Fibroblast of skin of back (primary cell): ENCODE measurements around the gene ADGRG7.
A peak's percentile ranks its signal among the peaks of the same experiment; 100 is the strongest.
"Not testable (repeated sequence)": the region's sequence is repeated elsewhere in the genome, so short reads cannot be mapped to it uniquely, and the experiment has no call there.

Experiments used
- DNase-seq: peaks from one replicate; pipeline ENCODE4 v3.0.0-alpha.2; 2013

The ADGRG7 gene

GRCh38 chr3:100650651-100651619 is 41.5 kb downstream of the ADGRG7 start:
- DNase-seq = peak; percentile 77

GRCh38 chr3:100653604-100654294 is 44.3 kb downstream of the ADGRG7 start:
- DNase-seq = no peak

GRCh38 chr3:100656945-100657344 is 47.5 kb downstream of the ADGRG7 start:
- no peak for DNase-seq

GRCh38 chr3:100661294-100661693 is 51.9 kb downstream of the ADGRG7 start:
- not testable (repeated sequence) for DNase-seq

GRCh38 chr3:100662113-100662823 is 52.9 kb downstream of the ADGRG7 start:
- no peak for DNase-seq

GRCh38 chr3:100665230-100665629 is 55.8 kb downstream of the ADGRG7 start:
- DNase-seq = no peak

- not testable (repeated sequence) for DNase-seq
These were observed 57.3 kb downstream of the ADGRG7 start for GRCh38 chr3:100666699-100667098.

GRCh38 chr3:100667316-100667715 is 57.9 kb downstream of the ADGRG7 start:
- DNase-seq = not testable (repeated sequence)

- not testable (repeated sequence) for DNase-seq
These were observed 61.6 kb downstream of the ADGRG7 start for GRCh38 chr3:100670995-100671394.

GRCh38 chr3:100681496-100681895 is 72.1 kb downstream of the ADGRG7 start:
- DNase-seq = no peak

- DNase-seq = peak; percentile 7
These were observed 72.9 kb downstream of the ADGRG7 start for GRCh38 chr3:100682056-100682853.

- no peak for DNase-seq
These were observed 73.7 kb downstream of the ADGRG7 start for GRCh38 chr3:100682854-100683760.

- DNase-seq = no peak
These were observed 83.8 kb downstream of the ADGRG7 start for GRCh38 chr3:100693225-100693624.

GRCh38 chr3:100695696-100696095 is 86.3 kb downstream of the ADGRG7 start:
- no peak for DNase-seq

- DNase-seq = no peak
These were observed 86.8 kb downstream of the ADGRG7 start for GRCh38 chr3:100696161-100696560.

- DNase-seq = no peak
These were observed 87.8 kb downstream of the ADGRG7 start for GRCh38 chr3:100697172-100697571.

GRCh38 chr3:100697723-100698285 is 88.4 kb downstream of the ADGRG7 start:
- DNase-seq = no peak

GRCh38 chr3:100698736-100699135 is 89.3 kb downstream of the ADGRG7 start:
- no peak for DNase-seq

- no peak for DNase-seq
These were observed 91.3 kb downstream of the ADGRG7 start for GRCh38 chr3:100700708-100701107.
